Measurements from ENCODE around the gene DIAPH2. TPM values are rescaled to one million over a fixed set of nuclear protein-coding genes. Genes with fewer than 3 reads are reported as not detected.

Gene DIAPH2
- total and polyA plus RNA-seq, 2 of the 13 experiments (the other 11 are each of a cell fraction or from before 2014, with no cell fraction given), result 2.1 to 8.5 TPM

GRCh38 chrX:96684339-96685209, at the start of gene DIAPH2 (continued):
- no peak for TF ChIP-seq RERE (CRISPR knock-in tag; IDR thresholded peaks at IDR 0.05; ENCODE audit: low read depth)
- 0 out of 4 replicates have a peak, but pooled peaks of 1 of the 2 experiments have one; percentile 13 for TF ChIP-seq ATF4 (CRISPR knock-in tag; IDR thresholded peaks at IDR 0.05)
- TF ChIP-seq ZNF777 (CRISPR knock-in tag; IDR thresholded peaks at IDR 0.05), result peak; percentile 27; the same call in 1 of the 2 replicates
- TF ChIP-seq, protein P1, sequence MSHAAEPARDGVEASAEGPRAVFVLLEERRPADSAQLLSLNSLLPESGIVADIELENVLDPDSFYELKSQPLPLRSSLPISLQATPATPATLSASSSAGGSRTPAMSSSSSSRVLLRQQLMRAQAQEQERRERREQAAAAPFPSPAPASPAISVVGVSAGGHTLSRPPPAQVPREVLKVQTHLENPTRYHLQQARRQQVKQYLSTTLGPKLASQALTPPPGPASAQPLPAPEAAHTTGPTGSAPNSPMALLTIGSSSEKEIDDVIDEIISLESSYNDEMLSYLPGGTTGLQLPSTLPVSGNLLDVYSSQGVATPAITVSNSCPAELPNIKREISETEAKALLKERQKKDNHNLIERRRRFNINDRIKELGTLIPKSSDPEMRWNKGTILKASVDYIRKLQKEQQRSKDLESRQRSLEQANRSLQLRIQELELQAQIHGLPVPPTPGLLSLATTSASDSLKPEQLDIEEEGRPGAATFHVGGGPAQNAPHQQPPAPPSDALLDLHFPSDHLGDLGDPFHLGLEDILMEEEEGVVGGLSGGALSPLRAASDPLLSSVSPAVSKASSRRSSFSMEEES (CRISPR knock-in tag; IDR thresholded peaks at IDR 0.05), result peak; percentile 76
- no peak for TF ChIP-seq ZNF101 (CRISPR knock-in tag; IDR thresholded peaks at IDR 0.05; ENCODE audit: borderline replicate concordance, low read depth)
- no peak for TF ChIP-seq ZNF460 (CRISPR knock-in tag; IDR thresholded peaks at IDR 0.05; ENCODE audit: borderline replicate concordance)
- 0 out of 2 replicates have a peak, but pooled peaks have one; percentile 25 for TF ChIP-seq PHF20 (CRISPR knock-in tag; IDR thresholded peaks at IDR 0.05)
- TF ChIP-seq KAT7 (CRISPR knock-in tag; IDR thresholded peaks at IDR 0.05; ENCODE audit: borderline replicate concordance), result no peak
- no peak for TF ChIP-seq ZNF749 (CRISPR knock-in tag; IDR thresholded peaks at IDR 0.05; ENCODE audit: borderline replicate concordance)
- TF ChIP-seq ELF1 (CRISPR knock-in tag; IDR thresholded peaks at IDR 0.05), result peak; percentile 44; the same call in 1 of the 2 replicates
- peak; percentile 74 for TF ChIP-seq TCF7 (IDR thresholded peaks at IDR 0.05; ENCODE audit: low read depth)
- no peak for TF ChIP-seq HNF1B (CRISPR knock-in tag; IDR thresholded peaks at IDR 0.05)
- TF ChIP-seq, protein P2, sequence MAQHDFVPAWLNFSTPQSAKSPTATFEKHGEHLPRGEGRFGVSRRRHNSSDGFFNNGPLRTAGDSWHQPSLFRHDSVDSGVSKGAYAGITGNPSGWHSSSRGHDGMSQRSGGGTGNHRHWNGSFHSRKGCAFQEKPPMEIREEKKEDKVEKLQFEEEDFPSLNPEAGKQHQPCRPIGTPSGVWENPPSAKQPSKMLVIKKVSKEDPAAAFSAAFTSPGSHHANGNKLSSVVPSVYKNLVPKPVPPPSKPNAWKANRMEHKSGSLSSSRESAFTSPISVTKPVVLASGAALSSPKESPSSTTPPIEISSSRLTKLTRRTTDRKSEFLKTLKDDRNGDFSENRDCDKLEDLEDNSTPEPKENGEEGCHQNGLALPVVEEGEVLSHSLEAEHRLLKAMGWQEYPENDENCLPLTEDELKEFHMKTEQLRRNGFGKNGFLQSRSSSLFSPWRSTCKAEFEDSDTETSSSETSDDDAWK (CRISPR knock-in tag; IDR thresholded peaks at IDR 0.05), result no peak
- TF ChIP-seq POLR2G (IDR thresholded peaks at IDR 0.05; ENCODE audit: low read depth, low read length), result peak; percentile 63
- TF ChIP-seq ATF7-NPFF (CRISPR knock-in tag; IDR thresholded peaks at IDR 0.05; ENCODE audit: low read depth), result peak; percentile 42; the same call in 1 of the 2 replicates
- TF ChIP-seq RAD21 (CRISPR knock-in tag; IDR thresholded peaks at IDR 0.05), result peak; percentile 13; the same call in 1 of the 2 replicates
- TF ChIP-seq ARNTL (CRISPR knock-in tag; IDR thresholded peaks at IDR 0.05), result 0 out of 2 replicates have a peak, but pooled peaks have one; percentile 19

Data from HepG2 (cell line).